ENCODE data around the gene ASMTL.

The ASMTL gene

GRCh38 chrX:1401611-1402430 lies 50.9 kb downstream of the ASMTL start:
- no peak for DNase-seq

- no peak for DNase-seq
Observed at GRCh38 chrX:1400742-1401471, 51.8 kb downstream of the ASMTL start.

- no peak for DNase-seq
Observed at GRCh38 chrX:1400049-1400448, 52.7 kb downstream of the ASMTL start.

- DNase-seq, result no peak
Observed at GRCh38 chrX:1398431-1399340, 54.0 kb downstream of the ASMTL start.

GRCh38 chrX:1397441-1398270 lies 55.1 kb downstream of the ASMTL start:
- DNase-seq, result no peak

GRCh38 chrX:1397001-1397400 lies 55.7 kb downstream of the ASMTL start:
- no peak for DNase-seq

GRCh38 chrX:1395646-1396216 lies 57.0 kb downstream of the ASMTL start:
- no peak for DNase-seq

GRCh38 chrX:1394731-1395501 lies 57.8 kb downstream of the ASMTL start:
- DNase-seq, result no peak

GRCh38 chrX:1393871-1394615 lies 58.7 kb downstream of the ASMTL start:
- DNase-seq, result no peak

- peak; percentile 66 for DNase-seq
Observed at GRCh38 chrX:1392376-1393068, 60.2 kb downstream of the ASMTL start.

GRCh38 chrX:1391707-1392375 lies 60.9 kb downstream of the ASMTL start, which contains the start of gene SLC25A6:
Gene SLC25A6, minus strand, starts transcription at chrX:1392113. Its CDS starts 104 bp downstream, at chrX:1392009.
- DNase-seq, result peak; percentile 100

- no peak for DNase-seq
Observed at GRCh38 chrX:1391370-1391706, 61.4 kb downstream of the ASMTL start.

GRCh38 chrX:1390621-1391369 lies 61.9 kb downstream of the ASMTL start:
- peak; percentile 3 for DNase-seq

- DNase-seq, result no peak
Observed at GRCh38 chrX:1389993-1390285, 62.8 kb downstream of the ASMTL start.

GRCh38 chrX:1389181-1389992 lies 63.3 kb downstream of the ASMTL start:
- peak; percentile 3 for DNase-seq

- DNase-seq, result no peak
Observed at GRCh38 chrX:1388651-1389050, 64.1 kb downstream of the ASMTL start.

GRCh38 chrX:1387141-1387776 lies 65.5 kb downstream of the ASMTL start:
- DNase-seq, result no peak

Data from stimulated activated CD4-positive, alpha-beta T cell treated with anti-CD3 and anti-CD28 coated beads, Interleukin-4, amount 100 ng/mL, for 24 hours (primary cell).